Neural cell (in vitro differentiated cells): ENCODE data around the gene PLCL1. TPM values are rescaled to one million over a fixed set of nuclear protein-coding genes. Genes with fewer than 3 reads are reported as not detected.

ENCODE experiments used
- H2AFZ ChIP-seq: fragments of 200-600, 300-800 bp; sonication (generic), shearing (Covaris generic); 2 replicates; pipeline ENCODE4 v1.6.0; 2014; ENCODE audit warnings: low read depth, mild to moderate bottlenecking, antibody characterized with exemption, low read length, moderate library complexity
- H3F3A ChIP-seq: fragments of 200-600 bp; shearing (Covaris generic); 2 replicates; pipeline ENCODE4 v1.6.1; 2016; ENCODE audit warnings: mild to moderate bottlenecking, moderate library complexity, mixed read lengths, antibody characterized with exemption, low read length; ENCODE audit not compliant: insufficient read depth, poor library complexity, severe bottlenecking
- H3K27ac ChIP-seq: fragments of 200-600, 300-800 bp; sonication (generic), shearing (Covaris generic); 2 replicates; pipeline ENCODE4 v1.5.1; 2014; ENCODE audit warnings: mild to moderate bottlenecking, low read length, moderate library complexity
- H3K27me3 ChIP-seq: fragments of 300-800, 200-600 bp; sonication (generic), shearing (Covaris generic); 2 replicates; pipeline ENCODE4 v1.6.0; 2014; ENCODE audit warnings: mild to moderate bottlenecking, low read depth, low read length, moderate library complexity; ENCODE audit not compliant: insufficient read depth
- H3K36me3 ChIP-seq: fragments of 300-800, 200-600 bp; sonication (generic), shearing (Covaris generic); 2 replicates; pipeline ENCODE4 v1.5.1; 2014; ENCODE audit warnings: mild to moderate bottlenecking, antibody characterized with exemption, low read length, moderate library complexity; ENCODE audit not compliant: insufficient read depth
- H3K4me2 ChIP-seq: fragments of 300-800, 200-600 bp; sonication (generic), shearing (Covaris generic); 2 replicates; pipeline ENCODE4 v1.6.0; 2014; ENCODE audit warnings: mild to moderate bottlenecking, low read length
- H3K4me3 ChIP-seq: fragments of 300-800, 200-600 bp; sonication (generic), shearing (Covaris generic); 2 replicates; pipeline ENCODE4 v1.5.1; 2014; ENCODE audit warnings: mild to moderate bottlenecking, low read length, moderate library complexity
- H3K79me2 ChIP-seq: fragments of 200-600 bp; shearing (Covaris generic); replicated peaks from 2 replicates; pipeline ENCODE4 v1.6.0; 2014; ENCODE audit warnings: mild to moderate bottlenecking, low read length, moderate library complexity; ENCODE audit not compliant: insufficient read depth
- H3K9ac ChIP-seq: fragments of 300-800, 200-600 bp; sonication (generic), shearing (Covaris generic); 2 replicates; pipeline ENCODE4 v1.6.1; 2016; ENCODE audit warnings: mild to moderate bottlenecking, low read length, mixed read lengths
- H3K9me2 ChIP-seq: fragments of 200-600 bp; shearing (Covaris generic); 2 replicates; pipeline ENCODE4 v1.6.1; 2016; ENCODE audit warnings: mild to moderate bottlenecking, low read length, mixed read lengths; ENCODE audit not compliant: insufficient read depth
- H3K9me3 ChIP-seq: fragments of 200-600, 300-800 bp; sonication (generic), shearing (Covaris generic); 2 replicates; pipeline ENCODE4 v1.6.1; 2016; ENCODE audit warnings: mild to moderate bottlenecking, mixed run types, low read length, moderate library complexity, mixed read lengths
- H4K20me1 ChIP-seq: fragments of 200-600 bp; shearing (Covaris generic); 2 replicates; pipeline ENCODE4 v1.6.1; 2016; ENCODE audit warnings: mild to moderate bottlenecking, mixed run types; ENCODE audit not compliant: insufficient read depth
- CTCF ChIP-seq: fragments of 450-650 bp; IDR thresholded peaks from 2 replicates; pipeline ENCODE4 v1.5.1; 2014; ENCODE audit warnings: antibody characterized with exemption, mild to moderate bottlenecking, moderate library complexity; ENCODE audit not compliant: poor library complexity, severe bottlenecking
- EP300 ChIP-seq: fragments of 450-650 bp; conservative IDR thresholded peaks from 2 replicates; pipeline ENCODE4 v1.6.1; 2014; ENCODE audit warnings: antibody characterized with exemption, mild to moderate bottlenecking, moderate library complexity; ENCODE audit not compliant: poor library complexity, severe bottlenecking
- EZH2 ChIP-seq: fragments of 200-600, 300-800 bp; shearing (Covaris generic), sonication (generic); IDR thresholded peaks from 2 replicates; pipeline ENCODE4 v1.6.1; 2014; ENCODE audit warnings: antibody characterized with exemption, low read length, borderline replicate concordance, mild to moderate bottlenecking; ENCODE audit not compliant: insufficient read depth, poor library complexity, severe bottlenecking
- MXI1 ChIP-seq: fragments of 450-650 bp; conservative IDR thresholded peaks from 2 replicates; pipeline ENCODE4 v1.6.1; 2014; ENCODE audit warnings: antibody characterized with exemption, mild to moderate bottlenecking; ENCODE audit not compliant: poor library complexity, severe bottlenecking
- POLR2AphosphoS5 ChIP-seq: IDR thresholded peaks from 2 replicates; pipeline ENCODE4 v1.6.1; 2012
- RAD21 ChIP-seq: fragments of 450-650 bp; conservative IDR thresholded peaks from 2 replicates; pipeline ENCODE4 v1.6.1; 2014; ENCODE audit warnings: antibody characterized with exemption, mild to moderate bottlenecking, moderate library complexity
- REST ChIP-seq: IDR thresholded peaks from 2 replicates; pipeline ENCODE4 v1.6.1; 2012; ENCODE audit warnings: borderline replicate concordance
- SMC3 ChIP-seq: fragments of 450-650 bp; conservative IDR thresholded peaks from 2 replicates; pipeline ENCODE4 v1.6.1; 2014; ENCODE audit warnings: antibody characterized with exemption, mild to moderate bottlenecking, moderate library complexity; ENCODE audit not compliant: poor library complexity
- TAF1 ChIP-seq: IDR thresholded peaks from 2 replicates; pipeline ENCODE4 v1.6.1; 2012; ENCODE audit warnings: low read depth
- polyA minus RNA-seq: library from RNA; depleted of rRNA, polyadenylated mRNA; stranded (reverse); fragments of >200 nt; gene quantifications from 2 replicates; pipeline ENCODE4 v1.2.3, GENCODE V29; 2014
- polyA plus RNA-seq: library from polyadenylated mRNA; depleted of rRNA; stranded (reverse); fragments of >200 nt; gene quantifications from 2 replicates; pipeline ENCODE4 v1.2.3, GENCODE V29; 2014

The PLCL1 gene
- polyA plus RNA-seq (6.6 and 6.8 TPM in 2 replicates), polyA minus RNA-seq (18.3 and 19.1 TPM in 2 replicates)

GRCh38 chr2:197804049-197804757 lies at the start of gene PLCL1:
TSS of gene PLCL1 (plus strand) at chr2:197804593.
- Histone ChIP-seq H3K4me2 (peak within 1 kb of the TSS; percentile 71), H4K20me1 (no peaks in the 10 kb centered on the region), H2AFZ (peak within 1 kb of the TSS; percentile 62), H3K9me2 (no peaks in the 10 kb centered on the region), H3K79me2 (peaks cover 4% of the 10 kb centered on the region), H3F3A (no peaks in the 10 kb centered on the region), H3K9ac (peak within 1 kb of the TSS; percentile 60), H3K27me3 (peaks cover 23% of the 10 kb centered on the region), H3K27ac (no peak within 1 kb of the TSS), H3K36me3 (no peaks in the 10 kb centered on the region), H3K9me3 (no peaks in the 10 kb centered on the region), H3K4me3 (peak within 1 kb of the TSS; percentile 79)
- no peak for TF ChIP-seq EZH2
- peak; percentile 34 for TF ChIP-seq SMC3
- peak; percentile 15 for TF ChIP-seq CTCF
- no peak for TF ChIP-seq TAF1
- TF ChIP-seq REST: no peak
- TF ChIP-seq EP300: peak; percentile 85
- peak; percentile 37 for TF ChIP-seq MXI1
- peak; percentile 84 for TF ChIP-seq POLR2AphosphoS5
- peak; percentile 15 for TF ChIP-seq RAD21

DNA sequence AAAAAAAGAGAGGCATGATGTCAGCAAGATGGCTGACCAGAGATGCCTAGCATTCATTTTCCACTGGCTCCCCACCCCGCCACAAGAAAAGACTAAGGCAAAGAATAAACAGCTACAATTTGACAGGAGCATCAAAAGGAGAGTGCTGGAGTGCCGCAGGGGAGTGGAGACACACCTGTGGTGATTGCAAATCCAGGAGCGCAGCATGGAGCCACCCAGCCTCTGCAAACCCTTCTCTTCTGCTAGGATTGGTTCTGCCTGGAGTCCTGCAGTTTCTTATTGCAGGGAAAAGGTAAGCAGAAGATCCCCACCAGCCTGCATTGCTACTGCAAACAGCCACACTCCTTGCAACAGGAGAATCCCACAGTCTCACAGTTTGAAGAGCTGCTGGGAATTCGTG lies 45.4 kb upstream of the PLCL1 start:
- H3K9ac ChIP-seq: no peak overlapping the region
- no peaks in the 10 kb centered on the region for H4K20me1 ChIP-seq
- no peaks in the 10 kb centered on the region for H3F3A ChIP-seq
- TF ChIP-seq EZH2: no peak
- TF ChIP-seq MXI1: no peak
- TF ChIP-seq CTCF: no peak
- TF ChIP-seq TAF1: no peak
- TF ChIP-seq SMC3: no peak
- TF ChIP-seq REST: no peak
- no peak for TF ChIP-seq RAD21
- no peak for TF ChIP-seq EP300
- no peak for TF ChIP-seq POLR2AphosphoS5
- H3K27me3 ChIP-seq: no peaks in the 10 kb centered on the region
- H3K79me2 ChIP-seq: no peaks in the 10 kb centered on the region
- H3K4me2 ChIP-seq: no peak overlapping the region
- no peak overlapping the region for H3K27ac ChIP-seq
- no peaks in the 10 kb centered on the region for H3K9me3 ChIP-seq
- H3K9me2 ChIP-seq: no peaks in the 10 kb centered on the region
- H3K4me3 ChIP-seq: no peak overlapping the region
- H3K36me3 ChIP-seq: no peaks in the 10 kb centered on the region
- H2AFZ ChIP-seq: no peak overlapping the region
